Activated CD4-positive, CD25-positive, alpha-beta regulatory T cell (primary cell): ENCODE data around the gene TMED1.
"Not testable (repeated sequence)": the region's sequence is repeated elsewhere in the genome, so short reads cannot be mapped to it uniquely, and the experiment has no call there.

Experiments
- DNase-seq, 4 experiments: peaks; one replicate each; lab custom pipeline; 2025; lab: John Stamatoyannopoulos, UW

TMED1 gene

GRCh38 chr19:10862561-10863106, 26.6 kb upstream of the TMED1 start:
- no peak for DNase-seq

GRCh38 chr19:10861103-10861651, 25.2 kb upstream of the TMED1 start:
- DNase-seq: no peak

GRCh38 chr19:10858204-10858828, 22.3 kb upstream of the TMED1 start:
- DNase-seq: no peak

GRCh38 chr19:10856899-10857298, 20.9 kb upstream of the TMED1 start:
- DNase-seq: not testable (repeated sequence)

GRCh38 chr19:10855879-10856522, 20.0 kb upstream of the TMED1 start:
- no peak for DNase-seq

GRCh38 chr19:10854350-10855089, 18.5 kb upstream of the TMED1 start:
- no peak for DNase-seq

GRCh38 chr19:10852941-10853340, 16.9 kb upstream of the TMED1 start:
- DNase-seq: no peak

- no peak for DNase-seq
Observed at GRCh38 chr19:10852098-10852800, 16.2 kb upstream of the TMED1 start.

- no peak for DNase-seq
Observed at GRCh38 chr19:10850631-10851030, 14.6 kb upstream of the TMED1 start.

GRCh38 chr19:10848230-10848856, 12.3 kb upstream of the TMED1 start, which contains the start of gene C19orf38:
Gene C19orf38 (plus strand): TSS chr19:10848415. CDS start chr19:10848509, 94 bp downstream.
- DNase-seq: no peak

GRCh38 chr19:10846500-10847202, 10.6 kb upstream of the TMED1 start:
- no peak for DNase-seq

- DNase-seq: no peak
Observed at GRCh38 chr19:10842788-10843187, 6.8 kb upstream of the TMED1 start.

- DNase-seq: no peak
Observed at GRCh38 chr19:10839114-10840050, 3.4 kb upstream of the TMED1 start.

- no peak for DNase-seq
Observed at GRCh38 chr19:10838377-10838776, 2.4 kb upstream of the TMED1 start.

GRCh38 chr19:10837649-10838048, 1.6 kb upstream of the TMED1 start:
- DNase-seq: not testable (repeated sequence)

- DNase-seq: peak; percentile 58 to 76 (median 64)
Observed at GRCh38 chr19:10836479-10837330, 693 bp upstream of the TMED1 start.

GRCh38 chr19:10835089-10835753, 791 bp downstream of the TMED1 start:
- no peak for DNase-seq

GRCh38 chr19:10832939-10833296, 3.1 kb downstream of the TMED1 start:
- no peak for DNase-seq
